IPS DF 19.7 (cell line): ENCODE data around the gene ECM1.

Source experiments
- DNase-seq: peaks from one replicate; pipeline ENCODE4 v3.0.0-alpha.2; 2013; ENCODE audit warnings: low read depth, low spot score

Gene ECM1

DNA sequence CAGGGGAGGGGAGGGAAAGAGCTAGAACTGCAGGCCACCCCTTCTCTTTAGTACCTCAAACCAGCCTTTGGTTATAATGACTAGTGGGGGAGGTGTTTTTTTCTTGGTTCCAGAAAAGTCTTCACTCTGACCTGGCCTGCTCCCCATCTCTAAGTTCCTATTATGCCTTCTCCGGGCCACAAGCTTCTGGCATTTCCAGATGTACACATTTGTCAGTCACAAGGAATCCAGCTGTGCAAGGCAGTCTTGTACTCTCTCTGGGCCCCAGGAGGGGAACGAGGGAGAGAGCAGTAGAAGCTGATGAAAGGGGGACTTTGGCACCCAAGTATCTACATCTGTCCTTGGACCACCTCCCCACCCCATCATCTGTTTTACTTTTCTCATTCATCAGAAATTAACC, 4.9 kb downstream of the ECM1 start:
- DNase-seq, result no peak

DNA sequence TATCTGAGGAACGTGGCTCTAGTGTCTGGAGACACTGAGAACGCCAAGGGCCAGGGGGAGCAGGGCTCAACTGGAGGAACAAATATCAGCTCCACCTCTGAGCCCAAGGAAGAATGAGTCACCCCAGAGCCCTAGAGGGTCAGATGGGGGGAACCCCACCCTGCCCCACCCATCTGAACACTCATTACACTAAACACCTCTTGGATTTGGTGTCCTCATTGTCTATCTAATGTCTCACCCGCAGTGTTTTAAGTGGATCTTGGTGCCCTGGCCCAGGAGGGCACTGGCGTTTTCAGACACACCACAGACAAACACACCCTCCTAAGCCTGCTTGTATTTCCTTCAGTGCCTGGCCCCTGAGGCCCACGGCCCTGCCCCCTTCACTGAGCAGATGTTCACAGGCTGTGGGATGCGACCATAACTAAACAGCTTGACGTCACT, 5.5 kb downstream of the ECM1 start:
- no peak for DNase-seq

DNA sequence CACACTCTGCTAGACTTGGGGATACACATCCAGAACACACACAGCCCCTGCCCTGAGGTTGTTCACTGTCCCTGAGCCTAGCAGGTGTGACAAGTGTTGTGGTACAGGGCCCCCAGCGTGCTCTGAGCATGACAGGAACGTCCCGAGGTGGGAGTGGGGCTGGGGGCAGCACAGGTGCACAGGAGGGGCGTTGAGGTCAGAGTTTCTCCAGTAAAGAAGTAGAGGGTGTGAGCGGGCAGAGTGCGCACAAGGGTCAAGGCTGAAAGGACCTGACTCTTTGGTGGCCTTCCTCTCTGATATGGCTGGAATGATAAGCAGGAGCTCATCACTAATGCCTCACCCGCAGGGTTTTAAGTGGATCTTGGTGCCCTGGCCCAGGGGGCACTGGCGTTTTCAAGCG, 6.4 kb downstream of the ECM1 start:
- DNase-seq, result no peak

DNA sequence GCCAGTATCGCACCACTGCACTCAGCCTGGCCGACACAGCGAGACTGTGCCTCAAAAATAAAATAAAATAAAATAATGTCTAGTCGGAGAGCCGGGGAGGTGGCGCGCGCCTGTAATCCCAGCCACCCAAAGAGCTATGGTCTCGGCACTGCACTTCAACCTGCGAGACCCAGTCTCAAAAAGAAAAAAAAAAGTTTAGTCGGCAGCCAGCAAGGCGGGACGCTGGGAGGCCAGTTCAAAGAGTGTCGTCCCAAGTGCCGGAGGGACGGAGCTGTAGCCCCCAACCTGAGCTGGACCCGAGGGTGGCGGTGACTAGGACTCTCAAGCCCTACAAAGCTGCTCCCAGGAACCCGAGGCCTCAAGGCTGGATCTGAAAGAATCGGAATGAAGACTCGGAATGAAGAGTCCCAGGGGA, 7.0 kb downstream of the ECM1 start:
- DNase-seq, result no peak

DNA sequence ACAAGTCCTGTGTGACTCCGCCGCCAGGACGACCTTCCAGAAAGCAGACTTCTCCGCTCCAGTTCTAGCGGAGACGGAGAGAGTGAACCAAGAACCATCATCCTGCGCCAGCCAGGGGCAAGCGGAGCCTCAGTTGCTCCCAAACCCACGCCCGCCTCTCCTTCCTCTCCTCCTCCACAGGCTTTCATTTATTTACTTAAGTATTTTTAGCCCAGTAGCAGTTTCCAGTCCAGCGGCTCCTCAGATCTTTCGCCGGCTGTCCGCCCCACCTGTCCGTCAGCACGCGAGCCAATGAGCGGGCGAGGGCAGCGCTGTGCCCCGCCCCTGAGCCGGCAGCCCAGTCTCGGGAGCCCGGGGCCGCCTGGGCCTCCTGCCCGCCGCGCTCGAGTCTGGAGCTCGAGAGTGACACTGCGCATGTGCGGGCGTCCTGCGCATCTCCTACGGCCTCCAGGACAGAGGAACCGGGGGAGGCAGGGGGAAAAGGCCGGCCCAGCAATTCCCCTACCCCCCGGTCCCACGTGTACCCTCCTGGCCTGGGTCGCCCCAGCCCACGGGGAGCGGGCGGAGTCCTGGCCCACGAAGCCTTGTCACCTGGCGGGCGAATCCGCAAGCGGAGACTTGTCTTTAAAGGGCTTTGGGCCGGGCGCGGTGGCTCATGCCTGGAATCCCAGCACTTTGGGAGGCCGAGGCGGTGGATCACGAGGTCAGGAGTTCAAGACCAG, 7.6 kb downstream of the ECM1 start, which contains the start of gene FALEC:
TSS of gene FALEC (plus strand) at position 425 of the 722 bp plus-strand sequence.
- peak; percentile 74 for DNase-seq

DNA sequence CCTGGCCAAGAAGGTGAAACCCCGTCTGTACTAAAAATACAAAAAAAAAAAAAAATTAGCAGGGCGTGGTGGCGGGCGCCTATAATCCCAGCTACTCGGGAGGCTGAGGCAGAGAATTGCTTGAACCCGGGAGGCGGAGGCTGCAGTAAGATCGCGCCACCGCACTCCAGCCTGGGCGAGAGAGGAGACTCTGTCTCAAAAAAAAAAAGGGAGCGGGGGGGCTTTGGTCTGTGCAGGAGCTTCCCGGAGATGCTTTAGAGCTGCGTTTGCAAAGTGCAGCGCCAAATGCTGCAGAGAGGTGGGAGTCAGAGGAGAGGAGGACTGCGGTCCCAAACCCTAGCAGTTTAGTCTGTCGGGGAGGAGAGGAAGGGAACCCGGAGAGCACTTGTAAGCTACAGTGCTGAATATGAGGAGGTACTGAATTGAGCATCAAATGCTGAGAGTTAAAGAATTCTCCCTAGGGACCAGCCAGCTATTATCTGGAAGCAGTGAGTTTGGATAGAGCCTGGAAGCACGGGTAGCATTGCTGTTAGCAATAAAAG, 8.2 kb downstream of the ECM1 start:
- no peak for DNase-seq

DNA sequence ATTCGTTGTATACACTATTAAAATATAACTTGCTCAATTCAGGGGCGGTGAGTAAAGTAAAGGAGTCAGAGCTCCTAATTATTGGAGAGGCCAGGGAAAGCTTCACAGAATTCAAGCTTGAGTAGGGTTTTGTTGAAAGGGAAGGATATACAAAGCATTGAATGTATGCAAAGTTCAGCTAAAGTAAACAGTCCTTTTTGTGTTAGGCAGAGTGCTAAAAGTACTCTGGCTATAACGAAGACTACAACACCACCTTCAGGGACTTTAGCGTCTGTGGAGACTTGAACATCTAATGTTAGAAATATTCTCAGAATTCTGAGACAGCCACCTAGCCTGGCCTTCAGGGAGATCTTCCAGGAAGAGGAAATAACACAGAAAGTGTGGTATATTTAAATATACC, 8.7 kb downstream of the ECM1 start:
- DNase-seq, result no peak

DNA sequence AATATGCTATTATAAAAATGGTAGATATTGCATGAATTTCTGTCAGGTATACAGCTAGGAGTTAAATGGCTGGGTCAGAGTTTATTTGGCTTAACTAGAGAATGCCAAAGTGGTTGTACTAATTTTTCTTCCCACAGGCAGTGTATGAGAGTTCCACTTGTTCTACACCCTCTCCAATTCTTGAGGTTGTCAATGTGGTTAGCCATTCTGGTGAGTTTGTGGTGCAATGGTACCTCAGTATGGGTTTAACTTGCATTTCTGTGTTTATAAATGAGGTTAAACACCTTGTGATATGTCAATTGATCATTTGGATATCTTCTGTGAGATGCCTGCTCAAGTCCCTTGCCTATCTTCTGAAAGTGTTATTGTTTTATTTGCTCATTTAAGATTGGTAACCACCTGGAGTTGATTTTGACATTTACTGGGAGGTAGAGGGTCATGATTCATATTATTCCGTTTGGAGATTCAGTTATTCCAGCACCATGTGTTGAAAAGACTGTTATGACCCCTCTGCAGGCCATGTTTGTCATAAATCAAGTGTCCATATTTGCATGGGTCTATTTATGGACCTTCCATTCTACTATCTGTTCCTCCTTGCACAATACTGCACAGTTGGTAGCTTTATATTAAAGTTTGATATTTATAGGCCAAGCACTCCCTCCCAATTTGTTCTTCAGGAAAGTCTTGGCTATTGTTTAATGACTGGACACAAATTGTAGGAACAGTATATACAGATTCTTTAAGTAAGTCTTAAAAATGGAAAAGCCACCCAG, 13.5 kb downstream of the ECM1 start:
- DNase-seq, result no peak

DNA sequence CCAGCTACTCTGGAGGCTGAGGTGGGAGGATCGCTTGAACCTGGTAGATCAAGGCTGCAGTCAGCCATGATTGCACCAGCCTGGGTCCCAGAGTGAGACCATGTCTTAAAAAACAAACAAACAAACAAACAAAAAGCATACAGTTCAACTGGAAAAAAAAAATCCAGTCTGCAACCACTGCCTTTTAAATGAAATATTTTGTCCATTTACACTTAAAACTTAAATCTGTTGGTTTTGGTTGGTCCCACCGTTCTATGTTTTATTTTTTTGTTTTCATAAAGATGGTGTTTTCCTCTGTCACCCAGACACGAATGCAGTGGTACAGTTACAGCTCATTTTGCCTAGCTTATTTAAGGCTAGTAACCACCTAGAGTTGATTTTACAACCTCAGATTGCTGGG, 17.4 kb downstream of the ECM1 start:
- DNase-seq, result no peak

DNA sequence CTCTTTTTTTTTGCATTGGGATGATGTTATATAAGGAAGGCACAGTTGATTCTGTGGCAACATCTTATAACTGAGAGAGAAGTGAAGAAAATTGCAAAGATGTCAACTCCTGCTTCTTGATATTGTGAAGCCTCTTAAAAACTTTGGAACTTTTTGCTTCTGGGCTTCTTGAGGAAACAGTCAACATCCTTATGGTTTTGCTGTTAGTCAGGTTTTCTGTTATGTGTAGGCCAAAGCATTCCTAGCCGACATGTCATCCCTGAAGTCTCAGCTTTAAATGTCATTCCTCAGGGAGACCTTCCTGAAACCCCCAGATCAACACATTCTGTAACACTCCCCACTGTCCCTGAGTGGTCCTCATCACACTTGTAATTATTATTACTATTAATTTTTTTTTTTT, 20.3 kb downstream of the ECM1 start:
- no peak for DNase-seq

DNA sequence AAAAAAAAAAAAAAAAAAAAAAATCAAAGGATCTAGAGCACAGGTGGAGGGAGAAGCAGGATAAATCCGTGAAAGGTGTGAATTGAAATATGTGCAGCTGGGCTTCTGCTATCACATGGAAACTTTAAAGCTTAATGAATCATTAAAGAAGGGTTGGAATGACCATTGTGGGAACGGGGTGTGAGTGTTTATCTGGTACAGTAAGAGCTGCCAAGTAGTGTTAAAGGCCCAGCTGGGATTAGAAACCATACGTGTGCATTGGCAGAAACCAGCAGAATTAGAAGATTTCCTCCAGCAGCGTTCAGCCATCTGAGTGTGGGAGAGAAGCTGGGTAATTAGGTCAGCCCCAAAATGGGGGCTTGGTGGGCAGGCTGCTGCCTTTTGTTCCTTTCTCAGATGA, 21.1 kb downstream of the ECM1 start:
- DNase-seq, result no peak

DNA sequence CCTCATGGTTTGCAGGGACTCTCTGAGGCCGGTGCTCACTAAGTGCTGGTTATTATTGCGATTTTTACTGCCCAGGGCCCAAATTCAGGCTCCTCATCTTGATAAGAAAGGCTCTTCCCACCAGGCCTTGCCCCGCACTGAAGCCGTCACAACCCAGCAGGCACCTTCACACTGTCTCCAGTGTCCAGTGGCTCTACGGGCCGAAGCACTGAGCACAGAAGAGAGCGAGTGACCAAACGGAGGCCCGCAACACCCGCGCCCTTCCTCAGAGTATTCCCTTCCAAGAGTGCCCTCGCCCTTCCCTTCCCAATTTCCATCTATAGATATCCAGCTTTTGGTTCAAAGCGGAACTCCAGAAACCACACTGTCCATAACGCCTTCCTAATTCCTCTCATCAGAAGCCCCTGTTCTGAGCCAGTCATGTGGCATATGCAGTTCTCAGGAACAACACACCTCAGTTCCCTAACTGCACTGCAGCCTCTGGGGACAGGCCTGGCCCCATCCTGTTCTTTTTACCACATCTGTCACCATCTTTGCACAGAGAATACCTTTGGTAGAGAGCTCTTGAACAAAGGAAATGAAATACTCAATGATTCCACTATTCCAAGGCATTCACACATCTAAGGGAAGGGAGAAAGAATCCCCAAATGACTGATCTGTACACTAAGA, 22.7 kb downstream of the ECM1 start:
- DNase-seq, result no peak

DNA sequence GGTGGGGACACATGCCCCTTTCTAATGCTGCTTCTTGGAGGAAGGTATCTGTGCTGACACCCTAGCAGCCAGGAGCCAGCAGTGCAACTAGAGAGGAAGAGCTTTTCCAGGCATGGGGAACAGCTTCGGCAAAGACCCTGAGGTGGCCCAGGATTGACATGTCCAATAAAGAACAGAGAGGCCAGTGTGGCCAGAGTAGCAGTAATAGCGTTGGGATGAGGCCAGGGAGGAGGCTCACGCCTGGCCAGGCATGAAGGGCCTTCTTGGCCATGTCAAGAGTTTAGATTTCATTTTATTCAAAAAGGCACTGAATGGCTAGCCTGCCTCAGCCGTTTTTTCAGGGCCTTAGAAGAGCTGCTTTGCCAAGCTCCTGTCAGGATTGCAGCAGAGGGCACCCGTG, 25.0 kb downstream of the ECM1 start:
- no peak for DNase-seq

DNA sequence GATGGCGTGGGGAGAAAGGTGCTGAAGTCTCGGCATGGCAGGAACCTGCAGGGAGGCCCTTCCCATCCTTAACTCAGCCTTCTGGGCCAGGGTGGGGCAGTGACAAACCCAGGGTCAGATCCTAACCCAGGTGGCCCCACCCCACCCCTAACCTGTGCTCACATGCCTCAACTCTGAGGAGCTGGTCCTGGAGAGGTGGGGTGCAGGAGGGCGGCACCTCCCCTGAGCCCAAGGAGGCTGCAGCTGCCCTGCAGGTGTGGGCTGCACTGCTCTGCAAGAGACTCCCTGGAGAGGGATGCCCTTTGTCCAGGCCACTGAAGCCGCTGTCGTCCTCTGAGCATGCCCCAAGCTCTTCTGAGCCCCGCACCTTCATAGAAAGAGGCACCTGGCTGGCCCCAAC, 26.1 kb downstream of the ECM1 start:
- no peak for DNase-seq

DNA sequence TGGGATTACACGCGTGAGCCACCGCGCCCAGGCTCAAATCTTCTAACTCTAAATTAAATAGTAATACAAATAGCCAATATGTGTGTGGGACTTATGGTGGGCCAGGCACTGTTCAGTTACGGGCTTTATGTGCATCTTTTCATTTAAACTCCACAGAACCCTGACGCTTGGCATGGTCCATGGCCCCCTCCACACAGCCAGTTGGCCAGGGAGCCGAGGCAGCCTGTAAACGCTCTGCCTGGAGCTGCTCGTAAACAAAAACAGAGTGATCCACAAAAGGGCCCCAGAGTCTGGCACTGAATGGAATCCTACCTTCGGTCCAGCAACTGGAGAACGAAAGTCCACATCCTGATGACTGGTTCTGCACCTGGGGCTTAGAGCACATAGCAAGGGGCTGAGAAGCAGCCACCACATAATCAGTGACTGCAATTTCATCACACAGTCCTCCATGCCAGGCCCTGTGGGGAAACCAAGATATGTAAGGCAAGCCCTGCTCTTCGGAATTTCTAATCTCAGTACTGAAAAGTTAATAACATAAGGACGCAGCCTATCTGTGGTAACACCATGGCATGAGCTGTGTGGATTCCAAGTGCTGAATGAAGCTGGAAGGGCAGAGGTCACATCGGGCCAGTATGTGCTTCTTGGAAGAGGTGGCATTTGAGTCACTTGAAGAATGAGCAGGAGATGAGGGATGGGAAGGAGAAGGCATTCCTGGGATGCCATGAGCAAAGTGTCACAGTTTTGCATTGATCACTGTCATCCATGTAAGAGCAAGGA, 27.8 kb downstream of the ECM1 start:
- no peak for DNase-seq

DNA sequence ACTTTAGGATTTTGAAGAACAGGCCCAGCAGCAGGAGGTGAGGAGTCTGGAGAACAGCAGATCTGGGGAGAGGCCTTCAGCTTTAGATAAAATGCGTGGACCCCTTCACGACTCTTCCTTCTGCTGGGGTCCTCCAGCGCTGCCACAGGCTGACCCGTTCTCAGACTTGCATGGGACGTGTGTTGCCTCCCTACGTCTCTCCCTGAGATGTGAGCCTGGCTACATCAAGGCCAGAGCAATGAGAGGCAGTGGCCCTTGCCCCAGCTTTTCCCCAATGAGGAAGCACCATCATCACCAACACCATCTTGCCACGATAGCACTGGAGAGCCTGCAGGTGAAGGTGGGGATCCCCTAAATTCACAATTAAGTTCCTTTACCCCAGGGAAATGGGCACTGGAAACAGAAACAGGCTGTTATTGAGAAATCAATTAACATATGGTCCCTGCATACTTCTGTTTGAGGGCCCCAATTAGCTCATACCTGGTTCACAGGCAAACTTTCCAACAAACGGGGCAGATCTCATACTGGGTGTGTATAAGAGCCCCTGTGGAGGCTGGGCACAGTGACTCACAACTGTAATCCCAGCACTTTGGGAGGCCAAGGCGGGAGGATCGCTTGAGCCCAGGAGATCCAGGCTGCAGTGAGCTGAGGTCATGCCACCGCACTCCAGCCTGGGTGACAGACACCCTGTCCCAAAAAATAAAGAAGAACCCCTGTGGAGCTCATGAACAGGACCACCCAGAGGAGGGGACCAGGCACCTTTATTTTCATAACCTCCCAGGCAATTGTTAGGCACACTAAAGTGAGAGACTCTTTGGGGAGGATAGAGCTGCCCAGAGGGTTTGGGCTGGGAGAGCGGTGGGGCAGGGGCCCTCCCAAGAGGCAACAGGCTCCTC, 29.2 kb downstream of the ECM1 start:
- no peak for DNase-seq

DNA sequence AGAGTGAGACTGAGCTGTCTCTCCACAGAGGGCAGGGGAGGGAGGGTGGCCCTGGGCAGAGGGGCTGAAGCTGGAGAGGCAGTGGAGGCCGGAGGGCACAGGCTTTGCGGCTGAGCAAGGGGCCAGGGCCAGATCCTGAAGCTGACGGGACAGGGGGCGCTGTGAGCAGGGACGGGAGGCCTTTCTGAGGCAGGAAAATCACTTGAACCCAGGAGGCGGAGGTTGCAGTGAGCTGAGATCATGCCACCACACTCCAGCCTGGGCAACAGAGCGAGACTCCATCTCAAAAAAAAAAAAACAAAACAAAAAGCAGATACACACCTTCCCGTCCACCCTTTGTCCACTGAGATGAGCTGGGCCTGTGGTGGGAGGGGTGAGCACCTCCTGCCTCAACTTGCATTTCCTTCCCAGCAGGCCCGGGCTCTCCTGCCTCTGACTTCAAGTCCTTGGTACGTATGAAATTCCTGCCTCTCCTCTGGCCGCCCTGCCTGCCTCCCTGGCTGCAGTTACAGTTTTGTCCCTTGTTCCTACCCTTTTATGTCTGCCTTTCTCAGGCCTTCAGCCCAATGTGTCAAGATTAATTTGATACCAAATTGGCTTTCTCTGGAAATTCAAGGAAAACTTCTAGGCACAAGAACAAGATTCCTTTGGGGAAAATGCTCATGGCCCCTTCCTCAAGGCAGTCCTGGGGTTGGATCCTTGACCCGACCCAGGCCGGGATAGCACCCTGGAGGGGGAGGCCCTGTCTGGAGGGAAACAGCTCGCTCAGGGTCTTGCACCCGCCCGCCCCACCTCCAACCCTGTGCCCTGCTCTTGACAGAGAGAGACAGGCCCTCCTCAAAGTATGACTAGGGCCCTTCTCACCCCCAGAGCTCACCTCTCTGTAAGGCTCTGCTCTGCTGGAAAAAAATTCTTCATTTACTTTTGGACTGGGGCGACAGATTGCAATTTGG, 30.1 kb downstream of the ECM1 start:
- DNase-seq, result no peak

DNA sequence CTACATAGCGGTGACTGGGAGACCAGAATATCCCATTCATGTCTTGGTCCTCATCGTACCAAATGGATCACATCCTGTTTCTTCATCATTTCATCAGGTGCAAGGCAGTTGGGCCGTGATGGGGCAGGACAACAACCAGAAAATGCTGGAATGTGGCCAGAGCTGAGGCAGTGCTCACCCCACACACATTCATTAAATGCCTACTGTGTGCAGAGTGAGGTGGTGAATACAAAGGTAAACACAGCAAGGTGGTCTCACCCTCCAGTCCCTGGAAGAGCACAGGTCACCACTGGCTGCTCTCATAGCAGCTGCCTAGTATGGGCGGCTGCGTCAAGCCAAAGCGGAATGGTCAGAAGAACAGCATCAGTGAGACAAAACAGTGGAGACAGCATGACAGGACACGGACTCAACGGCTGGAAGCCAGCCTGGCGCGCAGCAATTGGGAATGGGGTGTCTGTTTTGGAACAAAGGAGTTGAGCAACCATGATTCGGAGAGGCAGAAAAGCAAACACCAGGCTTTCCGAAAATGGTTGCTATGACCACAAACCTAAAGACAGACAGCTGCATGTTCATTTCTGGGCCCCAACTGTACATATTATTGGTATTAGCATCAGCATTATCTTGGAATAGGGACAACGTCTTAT, 35.7 kb downstream of the ECM1 start:
- DNase-seq, result no peak

DNA sequence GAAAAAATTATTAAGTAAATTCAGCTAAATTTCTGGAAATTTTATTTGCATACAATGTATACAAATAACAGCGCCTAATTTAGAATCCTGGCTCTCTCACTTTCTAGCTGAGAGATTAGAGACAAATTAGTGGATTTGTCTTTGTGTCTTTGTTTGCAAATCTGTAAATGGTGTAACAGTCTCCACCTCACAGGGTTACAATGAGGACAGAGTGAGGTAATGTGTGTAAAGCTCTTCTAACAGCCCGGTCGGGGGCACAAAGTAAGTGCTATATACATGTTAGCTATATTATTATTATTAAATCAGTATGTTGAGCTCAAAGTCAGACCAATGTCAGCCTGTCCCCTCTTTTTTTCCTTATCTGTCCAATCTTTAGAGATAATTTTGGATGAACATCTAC, 36.3 kb downstream of the ECM1 start:
- DNase-seq, result no peak
